HG03558 (cell line): ENCODE data around the gene OR6B1.
"Not testable (repeated sequence)": the region's sequence is repeated elsewhere in the genome, so short reads cannot be mapped to it uniquely, and the experiment has no call there.

ENCODE experiments used
- ATAC-seq: cut with Tn5 transposase; IDR thresholded peaks from one replicate; pipeline ENCODE4 v1.9.1; 2021; ENCODE audit warnings: moderate number of reproducible peaks; ENCODE audit not compliant: unreplicated experiment; ENCODE audit errors: extremely low read depth

The OR6B1 gene

GRCh38 chr7:144004703-144005102 lies 4.6 kb downstream of the OR6B1 start:
- no peak for ATAC-seq

GRCh38 chr7:144006029-144006691 lies 6.0 kb downstream of the OR6B1 start:
- ATAC-seq, result no peak

DNA sequence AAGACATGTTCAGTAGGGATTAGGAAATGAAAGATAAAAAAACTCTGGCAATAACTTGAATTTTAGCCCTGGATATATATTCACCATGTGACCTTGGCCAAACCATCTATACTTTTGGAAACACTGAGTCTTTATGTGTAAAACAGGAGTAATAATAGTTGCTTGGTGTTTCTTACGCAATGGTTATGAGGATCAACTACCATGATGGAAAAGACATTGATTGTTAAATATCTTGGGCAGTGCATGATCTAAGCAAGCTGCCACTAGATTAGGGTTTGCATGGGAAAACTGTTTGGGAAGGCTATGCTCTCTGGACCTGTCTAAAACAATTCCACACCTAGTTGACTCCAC lies 6.5 kb downstream of the OR6B1 start:
- ATAC-seq, result no peak

- no peak for ATAC-seq
These were observed 9.2 kb downstream of the OR6B1 start for GRCh38 chr7:144009361-144009760.

GRCh38 chr7:144010061-144010460 lies 9.9 kb downstream of the OR6B1 start:
- not testable (repeated sequence) for ATAC-seq

DNA sequence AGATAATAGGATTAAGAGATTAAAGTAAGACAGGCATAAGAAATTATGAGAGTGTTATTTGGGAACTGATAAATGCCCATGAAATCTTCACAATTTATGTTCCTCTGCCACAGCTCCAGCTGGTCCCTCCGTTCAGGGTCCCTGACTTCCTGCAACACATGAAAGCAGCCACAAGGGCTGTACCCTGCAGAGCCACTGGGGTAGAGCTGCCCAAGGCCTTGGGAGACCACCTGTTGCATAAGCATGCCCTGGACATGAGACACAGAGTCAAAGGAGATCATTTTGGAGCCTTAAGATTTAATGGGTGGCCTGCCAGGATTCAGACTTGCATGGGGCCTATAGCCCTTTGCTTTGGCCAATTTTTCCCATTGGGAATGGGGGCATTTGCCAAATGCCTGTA lies 10.7 kb downstream of the OR6B1 start:
- not testable (repeated sequence) for ATAC-seq

DNA sequence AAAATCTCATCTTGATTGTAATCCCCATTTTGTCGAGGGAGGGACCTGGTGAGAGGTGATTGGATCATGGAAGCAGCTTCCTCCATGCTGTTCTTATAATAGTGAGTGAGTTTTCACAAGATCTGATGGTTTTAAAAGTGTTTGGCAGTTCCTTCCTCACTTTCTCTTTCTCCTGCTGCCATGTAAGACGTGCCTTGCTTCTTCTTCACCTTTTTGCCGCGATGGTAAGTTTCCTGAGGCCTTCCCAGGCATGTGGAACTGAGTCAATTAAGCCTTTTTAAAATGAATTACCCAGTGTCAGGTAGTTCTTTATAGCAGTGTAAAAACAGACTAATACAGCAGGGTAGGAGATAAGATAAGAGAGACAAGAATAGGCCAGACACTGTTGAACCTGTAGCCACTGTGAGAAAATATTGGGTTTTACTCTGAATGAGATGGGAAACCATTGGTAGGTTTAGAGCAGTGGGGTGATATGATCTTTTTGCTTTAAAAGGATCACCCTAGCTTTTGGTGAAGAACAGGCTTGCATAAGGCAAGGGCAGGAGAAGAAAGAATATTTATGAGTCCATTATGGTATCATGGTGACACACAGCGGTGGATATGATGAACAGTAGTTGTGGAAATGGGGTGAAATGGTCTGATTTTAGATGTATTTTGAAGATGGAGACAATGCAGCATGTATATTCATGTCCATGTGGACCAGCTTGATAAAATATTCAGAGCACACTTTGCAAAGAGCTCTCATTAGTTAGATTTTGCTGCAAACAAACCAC lies 11.5 kb downstream of the OR6B1 start:
- no peak for ATAC-seq

- ATAC-seq, result no peak
These were observed 17.9 kb downstream of the OR6B1 start for GRCh38 chr7:144018065-144018464.

DNA sequence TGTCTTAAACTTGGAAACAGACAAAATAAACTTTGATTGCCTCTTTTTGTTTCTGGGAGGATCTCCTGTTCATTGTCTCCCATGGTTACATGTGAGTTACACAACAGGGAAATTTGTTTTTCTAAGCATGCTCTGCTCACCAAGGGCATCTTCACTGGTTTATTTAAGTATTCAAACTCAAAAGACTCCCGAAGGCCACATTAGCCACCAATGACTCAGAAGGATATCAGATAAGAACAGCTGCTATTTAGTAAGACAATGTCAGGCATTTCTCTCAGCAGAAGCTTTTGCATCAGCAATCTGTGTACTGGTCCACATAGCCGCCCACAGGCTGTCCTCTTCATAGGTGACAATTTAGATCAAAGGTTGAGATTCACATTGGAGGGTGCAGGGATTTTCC lies 19.3 kb downstream of the OR6B1 start:
- ATAC-seq, result no peak

GRCh38 chr7:144020340-144020739 lies 20.2 kb downstream of the OR6B1 start:
- no peak for ATAC-seq

GRCh38 chr7:144022169-144022568 lies 22.0 kb downstream of the OR6B1 start:
- no peak for ATAC-seq

- no peak for ATAC-seq
These were observed 23.2 kb downstream of the OR6B1 start for GRCh38 chr7:144023171-144023827.

GRCh38 chr7:144024213-144024612 lies 24.1 kb downstream of the OR6B1 start:
- ATAC-seq, result no peak

DNA sequence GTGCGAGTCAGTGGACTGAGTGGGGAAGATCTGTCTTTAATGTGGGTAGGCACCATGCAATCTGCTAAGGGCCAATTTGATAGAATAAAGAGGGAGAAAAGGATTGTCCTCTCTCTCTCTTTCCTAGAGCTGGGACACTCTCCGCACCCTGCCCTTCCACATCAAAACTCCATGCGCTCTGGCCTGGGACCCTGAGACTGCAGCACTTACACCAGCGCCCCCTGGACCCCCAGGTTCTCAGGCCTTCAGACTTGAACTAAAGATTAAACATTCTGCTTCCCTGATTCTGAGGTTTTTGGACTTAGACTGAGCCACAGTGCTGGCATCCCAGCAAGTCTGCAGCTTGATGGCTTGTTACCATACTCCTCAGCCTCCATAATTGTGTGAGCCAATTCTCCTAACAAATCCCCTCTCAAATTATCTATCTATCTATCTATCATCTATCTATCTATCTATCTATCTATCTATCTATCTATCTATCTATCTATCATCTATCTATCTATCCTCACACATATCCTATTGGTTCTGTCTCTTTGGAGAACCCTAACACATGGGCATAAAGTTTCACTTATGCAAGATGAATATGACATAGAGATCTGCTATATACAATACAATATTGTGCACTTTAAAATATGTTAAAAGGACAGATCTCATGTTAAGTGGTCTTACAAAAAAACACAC lies 26.2 kb downstream of the OR6B1 start:
- no peak for ATAC-seq

DNA sequence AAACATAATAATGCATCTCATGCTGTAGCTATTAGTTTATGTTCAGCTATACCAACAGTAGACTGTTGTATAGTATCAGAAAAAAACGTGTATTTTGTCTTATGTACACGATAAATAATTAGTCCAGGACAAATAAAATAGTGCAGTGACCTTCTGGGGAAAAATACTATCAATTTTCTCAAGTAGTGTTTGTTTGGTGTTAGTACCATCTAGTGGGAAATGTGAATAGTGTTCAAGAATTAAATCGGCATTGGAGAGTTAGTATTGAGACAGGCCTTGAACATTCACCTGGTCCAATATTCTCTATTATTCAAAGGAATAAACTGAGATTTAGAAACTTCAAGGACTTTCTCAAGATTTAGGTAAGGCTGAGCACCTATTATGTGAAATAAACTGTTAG lies 26.9 kb downstream of the OR6B1 start:
- no peak for ATAC-seq

DNA sequence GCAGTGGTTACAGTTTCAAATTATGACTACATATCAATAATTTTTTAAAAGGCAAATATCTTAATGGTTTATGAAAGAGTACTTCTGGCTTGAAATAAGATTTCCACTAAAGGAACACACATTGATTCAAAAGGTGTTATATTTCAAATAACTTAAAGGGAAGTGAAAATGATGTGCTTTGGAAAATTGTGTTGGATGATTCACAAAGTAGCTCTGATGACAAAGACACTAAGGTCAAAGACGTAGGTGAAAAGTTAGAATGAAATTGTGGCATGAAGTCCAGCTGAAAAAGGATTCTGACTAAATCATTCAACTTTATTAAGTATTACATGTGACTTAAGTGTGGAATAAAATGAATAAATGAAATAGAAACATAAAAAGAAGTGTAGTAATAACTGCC lies 27.9 kb downstream of the OR6B1 start:
- ATAC-seq, result no peak

GRCh38 chr7:144028547-144028946 lies 28.4 kb downstream of the OR6B1 start:
- no peak for ATAC-seq

GRCh38 chr7:144032516-144032915 lies 32.4 kb downstream of the OR6B1 start:
- no peak for ATAC-seq

DNA sequence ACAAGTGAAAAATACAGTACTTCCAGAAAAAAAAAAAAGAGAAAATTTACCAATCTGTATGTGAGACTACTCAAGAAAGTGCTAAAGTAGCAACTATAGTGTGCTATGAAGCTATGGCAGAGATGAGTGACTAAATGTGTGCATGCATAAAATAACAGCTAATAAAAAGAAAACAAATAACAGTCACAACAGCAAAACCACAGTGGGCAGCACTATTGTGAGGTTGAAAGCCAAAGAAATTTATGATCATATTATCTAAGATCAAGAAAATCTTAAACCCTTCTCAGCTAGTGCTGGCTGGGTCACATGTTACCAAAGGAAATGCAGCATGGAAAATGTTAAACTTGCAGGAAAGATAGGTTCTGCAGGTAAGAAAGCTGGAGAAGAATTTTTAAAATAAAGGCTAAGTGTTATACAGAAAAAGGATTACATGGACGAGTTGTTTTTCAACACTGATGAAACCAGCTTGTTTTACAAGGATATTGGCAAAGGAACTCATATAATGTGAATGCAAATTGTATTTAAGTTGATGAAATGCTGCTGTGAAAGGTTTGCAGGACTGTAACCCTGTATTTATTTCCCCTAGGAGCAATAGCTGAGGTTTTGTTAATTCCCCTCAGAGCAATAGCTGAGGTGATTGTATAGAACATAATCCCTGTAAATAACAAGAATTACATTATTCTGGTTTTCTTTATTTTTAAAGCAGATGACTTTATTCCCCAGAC lies 33.0 kb downstream of the OR6B1 start:
- ATAC-seq, result no peak

DNA sequence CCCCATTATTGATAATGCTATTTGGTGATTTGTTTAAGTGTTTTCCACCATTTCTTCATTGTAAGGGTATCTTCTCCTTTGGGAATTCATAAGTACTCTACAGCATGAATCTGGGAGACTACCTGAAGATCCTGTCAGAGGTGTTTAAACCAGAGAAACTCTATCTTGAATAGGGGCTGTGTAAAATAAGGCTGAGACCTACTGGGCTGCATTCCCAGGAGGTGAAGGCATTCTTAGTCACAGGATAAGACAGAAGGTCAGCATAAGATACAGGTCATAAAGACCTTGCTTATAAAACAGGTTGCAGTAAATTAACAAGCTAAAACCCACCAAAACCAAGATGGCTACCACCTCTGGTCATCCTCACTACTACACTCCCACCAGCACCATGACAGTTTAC lies 35.3 kb downstream of the OR6B1 start:
- no peak for ATAC-seq
